Glutamatergic neuron (in vitro differentiated cells): ENCODE results near the gene IKZF2. TPM values are rescaled to one million over a fixed set of nuclear protein-coding genes. Genes with fewer than 3 reads are reported as not detected.
"Not testable (repeated sequence)": the region's sequence is repeated elsewhere in the genome, so short reads cannot be mapped to it uniquely, and the experiment has no call there.

Experiments
- DNase-seq: peaks from one replicate; pipeline ENCODE4 v3.0.0; 2022
- H3K27ac Mint-ChIP-seq: one replicate; pipeline ENCODE4 v1.8.0; 2020; ENCODE audit warnings: mild to moderate bottlenecking, mixed read lengths, inconsistent platforms; ENCODE audit not compliant: unreplicated experiment
- H3K27me3 Mint-ChIP-seq: one replicate; pipeline ENCODE4 v1.8.0; 2020; ENCODE audit warnings: mild to moderate bottlenecking, moderate library complexity, mixed read lengths, inconsistent platforms; ENCODE audit not compliant: unreplicated experiment
- H3K36me3 Mint-ChIP-seq: one replicate; pipeline ENCODE4 v1.8.0; 2020; ENCODE audit warnings: mild to moderate bottlenecking, mixed read lengths, inconsistent platforms; ENCODE audit not compliant: unreplicated experiment
- H3K4me1 Mint-ChIP-seq: one replicate; pipeline ENCODE4 v1.8.0; 2020; ENCODE audit warnings: mild to moderate bottlenecking, low read depth, mixed read lengths, inconsistent platforms; ENCODE audit not compliant: unreplicated experiment
- H3K4me3 Mint-ChIP-seq: one replicate; pipeline ENCODE4 v1.8.0; 2020; ENCODE audit warnings: mild to moderate bottlenecking, mixed read lengths, inconsistent platforms; ENCODE audit not compliant: unreplicated experiment
- H3K9me3 Mint-ChIP-seq: one replicate; pipeline ENCODE4 v1.8.0; 2020; ENCODE audit warnings: mild to moderate bottlenecking, moderate library complexity, mixed read lengths, inconsistent platforms; ENCODE audit not compliant: unreplicated experiment
- total RNA-seq: library from RNA; stranded (reverse); fragmentation: NEBNext Ultra II Directional; extraction: Animal tissue kit (Norgen Biotek cat#: 25700); gene quantifications from one replicate; pipeline ENCODE4 v1.2.1, GENCODE V29; 2021; ENCODE audit not compliant: unreplicated experiment
- TF ChIP-seq, protein P1 (sequence below): fragments of 200-600 bp; sonication (generic); IDR thresholded peaks from one replicate; pipeline ENCODE4 v1.5.0; 2021; ENCODE audit not compliant: partially characterized antibody, unreplicated experiment

IKZF2 gene
- total RNA-seq, 1 donor from 2014 or later: 1.8 TPM

DNA sequence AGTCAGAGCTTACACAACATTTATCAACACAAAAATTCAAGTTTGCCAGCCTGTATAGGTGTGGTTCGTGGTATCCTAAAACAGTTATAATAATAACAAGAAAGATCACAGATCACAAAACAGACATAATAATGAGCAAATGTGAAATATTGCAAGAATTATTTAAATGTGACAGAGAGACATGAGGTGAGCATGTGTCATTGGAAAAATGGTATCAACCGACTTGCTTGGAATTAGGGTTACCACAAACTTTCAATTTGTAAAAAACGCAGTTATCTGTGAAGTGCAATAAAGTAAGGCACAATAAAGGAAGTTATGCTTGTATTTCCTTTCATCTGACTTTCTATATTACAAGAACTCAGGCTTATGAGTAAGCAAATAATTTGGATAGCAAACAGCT is 116.8 kb downstream of the IKZF2 start:
- H3K27me3 Mint-ChIP-seq: no peaks in the 10 kb centered on the region
- H3K9me3 Mint-ChIP-seq: no peaks in the 10 kb centered on the region
- TF ChIP-seq, protein P1, sequence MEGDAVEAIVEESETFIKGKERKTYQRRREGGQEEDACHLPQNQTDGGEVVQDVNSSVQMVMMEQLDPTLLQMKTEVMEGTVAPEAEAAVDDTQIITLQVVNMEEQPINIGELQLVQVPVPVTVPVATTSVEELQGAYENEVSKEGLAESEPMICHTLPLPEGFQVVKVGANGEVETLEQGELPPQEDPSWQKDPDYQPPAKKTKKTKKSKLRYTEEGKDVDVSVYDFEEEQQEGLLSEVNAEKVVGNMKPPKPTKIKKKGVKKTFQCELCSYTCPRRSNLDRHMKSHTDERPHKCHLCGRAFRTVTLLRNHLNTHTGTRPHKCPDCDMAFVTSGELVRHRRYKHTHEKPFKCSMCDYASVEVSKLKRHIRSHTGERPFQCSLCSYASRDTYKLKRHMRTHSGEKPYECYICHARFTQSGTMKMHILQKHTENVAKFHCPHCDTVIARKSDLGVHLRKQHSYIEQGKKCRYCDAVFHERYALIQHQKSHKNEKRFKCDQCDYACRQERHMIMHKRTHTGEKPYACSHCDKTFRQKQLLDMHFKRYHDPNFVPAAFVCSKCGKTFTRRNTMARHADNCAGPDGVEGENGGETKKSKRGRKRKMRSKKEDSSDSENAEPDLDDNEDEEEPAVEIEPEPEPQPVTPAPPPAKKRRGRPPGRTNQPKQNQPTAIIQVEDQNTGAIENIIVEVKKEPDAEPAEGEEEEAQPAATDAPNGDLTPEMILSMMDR: no peak
- H3K27ac Mint-ChIP-seq: no peak overlapping the region
- no peaks in the 10 kb centered on the region for H3K36me3 Mint-ChIP-seq
- no peak for DNase-seq
- no peaks in the 10 kb centered on the region for H3K4me1 Mint-ChIP-seq
- H3K4me3 Mint-ChIP-seq: no peak overlapping the region

DNA sequence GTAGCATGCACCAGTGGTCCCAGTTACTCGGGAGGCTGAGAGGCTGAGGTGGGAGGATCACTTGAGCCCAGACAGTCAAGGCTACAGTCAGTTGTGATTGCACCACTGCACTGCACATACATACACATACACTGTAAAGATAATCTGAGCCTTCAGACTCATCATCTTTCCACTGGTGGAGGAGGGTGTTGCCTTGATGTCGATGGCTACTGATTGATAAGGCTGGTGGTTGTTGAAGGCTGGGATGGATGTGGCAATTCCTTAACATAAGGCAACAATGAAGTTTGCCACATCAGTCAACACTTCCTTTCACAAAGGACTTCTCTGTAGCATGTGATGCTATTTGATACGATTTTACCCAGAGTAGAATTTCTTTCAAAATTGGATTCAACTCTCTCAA is 118.8 kb downstream of the IKZF2 start:
- H3K27me3 Mint-ChIP-seq: no peaks in the 10 kb centered on the region
- no peak overlapping the region for H3K4me3 Mint-ChIP-seq
- no peaks in the 10 kb centered on the region for H3K9me3 Mint-ChIP-seq
- TF ChIP-seq, protein P1: no peak
- H3K36me3 Mint-ChIP-seq: no peaks in the 10 kb centered on the region
- no peak for DNase-seq
- no peaks in the 10 kb centered on the region for H3K4me1 Mint-ChIP-seq
- H3K27ac Mint-ChIP-seq: no peak overlapping the region

DNA sequence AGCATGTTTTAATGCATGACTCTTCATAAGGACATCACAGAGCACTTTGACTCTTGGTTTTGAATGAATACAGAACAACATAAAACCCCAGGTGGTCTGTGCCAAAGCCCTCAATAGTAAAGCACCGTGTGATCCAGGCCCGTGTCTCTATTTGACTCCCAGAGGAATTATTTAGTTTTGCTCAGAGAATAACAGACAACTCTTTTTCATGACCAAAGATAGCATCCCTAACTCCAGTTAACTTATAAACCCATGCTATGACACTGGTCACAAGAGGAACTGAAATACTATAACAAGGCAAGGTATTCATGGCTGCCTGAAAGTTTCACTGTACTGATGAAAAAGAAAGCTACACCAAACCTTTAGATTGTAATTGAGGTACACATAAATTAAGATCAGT is 128.4 kb downstream of the IKZF2 start:
- H3K36me3 Mint-ChIP-seq: no peaks in the 10 kb centered on the region
- H3K27ac Mint-ChIP-seq: no peak overlapping the region
- H3K9me3 Mint-ChIP-seq: no peaks in the 10 kb centered on the region
- TF ChIP-seq, protein P1: no peak
- H3K4me3 Mint-ChIP-seq: no peak overlapping the region
- DNase-seq: no peak
- H3K27me3 Mint-ChIP-seq: no peaks in the 10 kb centered on the region
- H3K4me1 Mint-ChIP-seq: no peaks in the 10 kb centered on the region

DNA sequence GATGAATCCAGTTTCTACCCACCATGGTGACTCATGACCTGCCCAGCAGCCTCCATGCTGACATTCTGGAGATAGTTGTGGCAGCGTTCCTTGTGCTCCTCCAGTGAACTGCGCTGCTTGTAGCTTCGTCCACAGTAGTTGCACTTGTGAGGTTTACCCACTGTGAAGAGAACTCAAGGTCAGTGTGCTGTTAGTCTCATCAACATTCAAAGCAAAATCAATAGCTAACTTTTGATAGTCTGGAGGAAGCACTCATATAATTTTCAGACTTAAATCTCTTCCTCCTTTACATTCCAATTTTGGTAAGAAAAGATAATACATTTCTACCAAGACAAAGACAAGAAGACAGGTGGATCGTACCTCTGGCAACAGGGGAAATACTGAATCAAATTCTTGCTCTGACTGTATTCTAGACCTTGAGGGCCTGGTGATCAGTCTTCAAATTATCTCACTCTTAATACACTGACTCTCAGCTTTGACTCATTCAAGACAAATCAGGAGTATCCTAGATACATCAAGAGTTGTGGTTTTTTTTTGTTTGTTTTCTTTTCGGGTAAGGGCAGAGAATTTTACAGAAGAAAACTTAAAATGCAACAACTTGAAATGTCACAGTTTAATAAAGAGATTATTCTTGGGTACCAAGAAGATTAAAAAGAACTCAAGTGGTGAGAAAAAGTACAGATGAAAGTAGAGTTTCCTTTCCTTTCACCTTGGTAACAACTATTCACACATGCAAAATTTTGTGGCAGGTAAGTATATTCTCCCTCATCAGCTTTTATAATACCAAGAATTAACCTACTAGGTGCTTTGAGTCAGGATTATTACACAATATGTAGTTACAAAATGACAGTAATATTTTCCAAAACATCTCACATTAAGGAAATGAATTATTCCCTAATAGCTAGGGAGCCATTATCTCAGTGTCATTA is 129.2 kb downstream of the IKZF2 start:
- Mint-ChIP-seq H3K36me3 (no peaks in the 10 kb centered on the region), H3K4me3 (no peak overlapping the region), H3K9me3 (no peaks in the 10 kb centered on the region), H3K4me1 (no peaks in the 10 kb centered on the region), H3K27me3 (no peaks in the 10 kb centered on the region), H3K27ac (no peak overlapping the region)
- TF ChIP-seq, protein P1: no peak
- no peak for DNase-seq

DNA sequence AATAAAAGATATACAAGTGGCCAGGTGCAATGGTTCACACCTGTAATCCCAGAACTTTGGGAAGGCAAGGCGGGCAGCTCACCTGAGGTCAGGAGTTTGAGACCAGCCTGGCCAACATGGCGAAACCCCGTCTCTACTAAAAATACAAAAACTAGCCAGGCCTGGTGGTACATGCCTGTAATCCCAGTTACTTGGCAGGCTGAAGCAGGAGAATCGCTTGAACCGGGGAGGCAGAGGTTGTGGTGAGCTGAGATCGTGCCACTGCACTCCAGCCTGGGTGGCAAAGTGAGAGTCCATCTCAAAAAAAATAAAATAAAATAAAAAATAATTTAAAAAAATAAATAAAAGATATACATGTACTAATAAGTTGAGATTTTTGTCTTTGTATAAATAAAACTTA is 130.5 kb downstream of the IKZF2 start:
- H3K27me3 Mint-ChIP-seq, H3K9me3 Mint-ChIP-seq, H3K27ac Mint-ChIP-seq, DNase-seq, H3K4me1 Mint-ChIP-seq, H3K36me3 Mint-ChIP-seq, H3K4me3 Mint-ChIP-seq: not testable (repeated sequence)
